A172 (cell line): ENCODE results near the gene FBXW11. TPM values are rescaled to one million over a fixed set of nuclear protein-coding genes. Genes with fewer than 3 reads are reported as not detected.
"Not testable (repeated sequence)": the region's sequence is repeated elsewhere in the genome, so short reads cannot be mapped to it uniquely, and the experiment has no call there.

ENCODE experiments used
- DNase-seq: peaks from one replicate; pipeline ENCODE4 v3.0.0-alpha.2; 2015; ENCODE audit warnings: low spot score
- total RNA-seq: library from RNA; depleted of rRNA; stranded (reverse); fragments of >200 nt; shearing (Covaris generic); gene quantifications from 2 replicates; pipeline ENCODE4 v1.2.3, GENCODE V29; 2014

FBXW11 gene
- total RNA-seq, 1 experiment from 2014 or later = 106 TPM

- not testable (repeated sequence) for DNase-seq
Observed at GRCh38 chr5:172020110-172020786, 13.8 kb upstream of the FBXW11 start.

DNA sequence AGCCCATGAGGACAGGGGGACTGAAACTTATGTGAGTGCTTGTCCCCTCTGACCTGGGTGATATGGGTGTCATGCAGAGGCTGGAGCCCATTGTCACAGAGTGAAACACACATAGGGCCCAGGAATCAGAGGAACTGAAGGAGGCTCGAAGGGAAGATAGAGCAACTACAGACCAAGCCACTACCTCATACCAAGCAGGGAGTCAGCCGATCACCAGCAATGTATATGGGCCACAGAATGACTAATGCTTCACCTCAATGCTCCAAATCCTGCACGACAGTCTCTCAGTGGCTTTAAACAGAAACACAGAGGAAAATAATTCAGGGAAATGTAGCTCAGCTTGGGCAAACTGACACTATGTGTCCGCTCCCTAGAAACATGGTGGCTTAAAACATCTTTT is 8.9 kb upstream of the FBXW11 start:
- DNase-seq = no peak

DNA sequence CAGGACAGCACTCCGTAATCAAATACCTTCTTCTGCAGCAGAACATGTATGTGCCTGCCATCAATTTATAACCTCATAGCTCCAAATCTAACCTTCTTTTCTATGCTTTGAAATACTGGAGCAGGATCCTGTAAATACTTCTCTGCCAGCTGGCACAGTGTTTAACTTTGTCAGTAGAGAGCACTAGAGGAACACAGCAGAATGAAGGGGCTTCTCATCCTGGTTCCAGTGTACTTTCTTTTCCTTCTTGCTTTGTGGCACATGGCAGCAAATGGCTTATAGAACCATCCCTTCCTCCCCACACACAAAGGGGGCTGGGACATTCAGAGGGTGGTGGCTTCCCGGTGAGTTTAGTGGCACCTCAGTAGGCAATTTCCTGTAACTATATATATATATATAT is 3.8 kb upstream of the FBXW11 start:
- DNase-seq = no peak

DNA sequence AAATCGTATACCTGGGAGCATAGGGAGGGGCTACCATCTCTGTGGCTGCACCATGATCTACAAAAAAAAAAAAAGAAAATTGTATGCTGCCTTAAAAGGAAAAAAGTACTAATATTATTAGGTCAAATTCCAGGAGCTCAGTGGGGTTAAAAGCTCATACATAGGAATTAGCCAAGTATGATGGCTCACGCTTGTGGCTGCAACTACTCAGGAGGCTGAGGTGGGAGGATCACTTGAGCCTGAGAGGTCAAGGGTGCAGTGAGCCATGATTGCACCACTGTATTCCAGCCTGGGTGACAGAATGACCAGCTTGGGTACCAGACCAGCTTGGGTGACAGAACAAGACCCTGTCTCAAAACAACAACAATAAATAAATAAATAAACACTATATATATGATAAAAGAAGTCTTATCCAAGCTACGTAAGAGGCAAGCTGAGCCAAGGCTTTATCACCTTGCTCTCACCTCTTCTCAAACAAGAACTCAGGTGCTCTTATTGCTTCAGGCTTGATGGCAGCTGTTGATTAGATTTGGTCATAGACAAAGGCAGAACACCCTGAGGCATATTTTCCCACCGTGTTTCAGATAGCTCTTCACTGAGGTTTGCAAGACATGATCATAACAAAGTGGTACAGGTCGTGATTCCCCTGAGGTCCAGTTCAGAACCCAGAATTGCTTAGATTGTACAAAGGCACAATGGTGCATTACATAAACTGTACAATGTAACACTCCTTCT is 3.3 kb upstream of the FBXW11 start:
- no peak for DNase-seq

DNA sequence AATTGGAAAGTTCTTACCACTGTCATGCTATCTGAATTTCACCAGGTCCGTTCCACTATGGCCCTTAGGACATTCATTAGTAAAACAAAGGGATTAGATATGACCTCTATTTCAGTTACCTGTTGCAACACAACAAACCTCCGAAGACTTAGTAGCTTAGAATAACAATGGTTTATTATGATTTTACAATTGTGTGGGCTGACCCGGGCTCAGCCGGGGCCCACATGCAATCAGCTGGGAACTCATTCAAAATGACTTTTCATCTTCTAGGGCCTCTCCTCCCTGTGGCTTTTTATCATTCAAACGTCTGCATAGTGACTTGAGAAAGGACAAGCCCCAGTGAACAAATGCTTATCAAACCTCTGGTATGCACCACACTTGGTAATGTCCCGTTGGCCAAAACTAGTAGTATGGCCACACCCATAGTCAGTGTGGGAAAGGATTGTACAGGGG is 2.3 kb upstream of the FBXW11 start:
- no peak for DNase-seq

DNA sequence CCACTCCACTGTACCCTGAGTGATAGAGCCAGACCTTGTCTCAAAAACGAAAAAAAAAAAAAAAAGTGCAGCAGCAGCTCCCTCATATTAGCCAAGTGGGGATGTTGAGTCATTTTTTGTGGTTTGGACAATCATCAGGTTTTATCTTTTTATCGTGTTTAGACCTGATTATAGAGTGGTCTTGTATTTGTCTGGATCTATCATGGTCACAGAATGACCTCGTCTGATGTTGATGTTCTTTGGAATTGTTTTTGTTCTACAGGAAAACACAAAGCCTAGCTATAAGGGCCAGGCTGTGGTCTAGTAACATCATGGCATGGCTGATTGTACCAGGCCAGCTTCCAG is 1.6 kb upstream of the FBXW11 start:
- peak; percentile 10 for DNase-seq

DNA sequence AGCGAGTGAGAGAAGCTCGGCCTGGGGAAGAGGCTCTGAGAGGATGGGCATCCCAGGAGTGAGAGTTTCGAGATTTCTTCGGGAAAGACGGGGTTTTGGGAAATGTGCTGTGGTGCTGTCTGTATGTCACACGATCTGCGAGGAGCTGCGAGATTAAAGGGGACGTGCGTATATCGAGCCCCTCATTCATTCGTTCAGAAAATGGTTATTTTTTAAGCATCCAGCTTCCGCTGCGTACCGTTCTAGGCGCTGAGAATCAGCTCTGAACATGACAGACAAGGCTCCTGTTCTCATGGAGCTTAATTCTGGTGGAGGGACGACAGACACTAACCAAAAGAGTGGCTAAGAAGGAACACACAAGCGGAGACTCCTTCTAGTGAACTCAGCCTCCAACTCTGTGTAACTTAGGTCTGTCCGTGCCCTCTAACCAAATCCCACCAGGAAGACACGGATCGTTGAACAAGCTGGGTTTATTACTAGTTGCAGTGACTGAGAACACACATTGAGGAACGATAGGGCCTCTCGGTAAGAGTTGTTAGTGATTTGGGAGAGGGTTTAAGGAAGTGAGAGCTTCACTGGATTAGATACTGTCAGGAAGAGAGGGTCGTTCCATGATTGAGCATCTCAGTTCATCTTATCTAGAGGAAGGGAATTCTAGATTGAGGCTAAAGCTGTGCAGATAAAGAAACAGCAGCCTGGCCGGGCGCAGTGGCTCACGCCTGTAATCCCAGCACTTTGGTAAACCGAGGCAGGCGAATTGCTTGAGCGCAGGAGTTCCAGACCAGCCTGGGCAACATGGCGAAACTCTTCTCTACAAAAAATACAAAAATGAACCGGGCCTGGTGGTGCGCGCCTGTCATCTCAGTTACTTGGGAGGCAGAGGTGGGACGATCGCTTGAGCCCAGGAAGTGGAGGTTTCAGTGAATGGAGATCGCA is 1.0 kb upstream of the FBXW11 start:
- DNase-seq = peak; percentile 4

DNA sequence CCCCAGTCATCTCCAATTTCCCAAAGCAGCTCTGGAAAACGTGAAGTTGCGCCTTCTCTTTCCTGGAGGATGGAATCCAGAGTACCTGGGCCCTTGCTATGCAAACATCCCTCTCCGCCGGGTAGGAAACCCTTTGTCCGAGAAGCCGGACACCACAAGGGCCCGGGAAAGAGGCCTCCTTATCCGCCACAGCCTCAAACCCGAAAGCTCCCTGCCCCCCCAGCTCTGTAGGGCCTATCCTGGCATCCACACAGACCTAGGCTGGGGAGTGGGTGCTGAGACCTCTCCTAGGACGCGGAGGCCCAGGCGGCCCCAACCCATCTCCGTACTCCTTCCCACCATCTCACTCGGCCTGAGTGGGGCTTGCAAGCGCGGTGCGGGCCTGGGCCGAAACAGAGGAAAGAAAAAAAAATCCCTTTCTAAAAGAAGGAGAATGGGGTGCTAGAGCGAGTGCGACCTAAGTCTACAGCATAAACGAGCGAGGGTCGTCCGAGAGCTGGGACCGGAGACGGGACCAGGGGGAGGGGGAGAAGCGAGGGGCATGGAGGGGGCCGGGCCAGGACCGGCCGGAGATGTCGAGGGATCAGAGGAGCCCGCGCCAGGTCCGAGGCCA is 624 bp downstream of the FBXW11 start:
- DNase-seq = peak; percentile 26

- peak; percentile 43 for DNase-seq
Observed at GRCh38 chr5:172004824-172005237, 1.6 kb downstream of the FBXW11 start.

GRCh38 chr5:172003746-172004145 is 2.7 kb downstream of the FBXW11 start:
- no peak for DNase-seq

DNA sequence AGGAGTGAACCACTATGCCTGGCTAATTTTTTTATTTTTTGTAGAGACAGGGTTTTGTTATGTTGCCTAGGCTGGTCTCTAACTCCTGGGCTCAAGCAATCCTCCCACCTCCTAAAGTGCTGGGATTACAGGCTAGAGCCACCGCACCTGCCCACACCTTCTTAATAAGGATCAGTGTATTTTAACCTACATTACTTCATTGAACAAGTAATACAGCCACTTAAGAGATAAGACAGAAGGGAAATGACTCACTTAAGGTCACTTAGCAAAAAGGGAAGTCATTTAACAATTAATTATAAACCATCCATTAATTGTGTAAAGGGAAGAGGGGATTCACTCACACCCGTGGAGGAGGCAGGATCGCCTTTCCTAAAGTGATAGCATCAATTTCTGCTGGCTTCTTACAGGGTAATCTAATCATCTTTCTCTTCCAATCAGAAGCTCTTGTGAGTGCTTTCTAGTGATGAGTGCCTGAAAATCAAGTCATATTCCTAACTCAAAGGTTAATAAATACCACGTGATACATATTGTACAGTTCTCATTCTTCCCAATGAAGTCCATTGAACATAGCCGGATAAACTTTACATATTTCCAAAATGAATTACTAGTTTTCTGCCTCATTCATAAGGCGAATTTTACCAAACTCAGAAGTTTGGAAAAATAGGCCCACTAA is 3.5 kb downstream of the FBXW11 start:
- no peak for DNase-seq

GRCh38 chr5:172002310-172002709 is 4.1 kb downstream of the FBXW11 start:
- peak; percentile 18 for DNase-seq

- no peak for DNase-seq
Observed at GRCh38 chr5:171999877-172000276, 6.6 kb downstream of the FBXW11 start.

GRCh38 chr5:171999100-171999499 is 7.3 kb downstream of the FBXW11 start:
- no peak for DNase-seq

DNA sequence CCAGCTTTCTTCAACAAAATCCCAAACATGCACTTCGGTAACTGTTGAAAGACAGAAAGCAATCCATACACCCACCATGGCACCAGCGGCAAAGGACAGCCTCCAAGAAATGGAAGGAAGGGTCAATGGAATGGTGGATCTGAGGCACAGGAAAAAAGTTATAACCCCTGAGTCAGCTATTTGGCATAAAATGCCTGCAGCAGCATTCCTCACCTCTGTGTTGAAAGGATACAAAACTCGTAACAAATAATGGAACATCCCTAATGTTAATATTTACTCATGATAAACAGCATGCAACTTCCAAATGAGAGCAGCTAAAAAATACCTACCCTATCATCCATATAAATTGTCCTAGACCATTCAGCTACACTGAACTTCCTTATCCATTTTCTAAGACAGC is 9.4 kb downstream of the FBXW11 start:
- DNase-seq = no peak

GRCh38 chr5:171992813-171993212 is 13.6 kb downstream of the FBXW11 start:
- DNase-seq = no peak

DNA sequence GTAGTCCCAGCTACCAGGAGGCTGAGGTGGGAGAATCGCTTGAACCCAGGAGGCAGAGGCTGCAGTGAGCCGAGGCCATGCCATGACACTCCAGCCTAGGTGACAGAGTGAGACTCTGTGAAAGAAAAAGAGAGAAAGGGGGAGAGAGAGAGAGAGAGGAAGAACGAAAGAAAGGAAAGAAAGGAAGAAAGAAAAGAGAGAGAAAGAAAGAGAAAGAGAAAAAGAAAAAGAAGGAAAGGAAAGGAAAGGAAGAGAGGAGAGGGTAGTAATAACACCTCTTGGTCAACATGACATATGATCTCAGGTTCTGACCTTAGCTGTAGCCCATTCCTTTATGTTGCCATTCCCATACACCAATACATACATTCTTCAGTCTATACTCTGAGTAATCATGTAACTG is 14.1 kb downstream of the FBXW11 start:
- no peak for DNase-seq

- no peak for DNase-seq
Observed at GRCh38 chr5:171990713-171991015, 15.8 kb downstream of the FBXW11 start.

GRCh38 chr5:171989946-171990712 is 16.3 kb downstream of the FBXW11 start:
- no peak for DNase-seq

- DNase-seq = peak; percentile 75
Observed at GRCh38 chr5:171989276-171989675, 17.2 kb downstream of the FBXW11 start.

GRCh38 chr5:171986772-171987171 is 19.7 kb downstream of the FBXW11 start:
- no peak for DNase-seq
